HepG2 (cell line): ENCODE data around the gene TMEM39A. TPM values are rescaled to one million over a fixed set of nuclear protein-coding genes. Genes with fewer than 3 reads are reported as not detected.

Source experiments
- ATRX ChIP-seq: sonication (generic); formaldehyde crosslinking; IDR thresholded peaks from 2 replicates; pipeline ENCODE4 v1.4.0; 2020; ENCODE audit warnings: missing genetic modification reagents, borderline replicate concordance
- BCL3 ChIP-seq: sonication (generic); formaldehyde crosslinking; IDR thresholded peaks from 2 replicates; pipeline ENCODE4 v1.5.1; 2020; ENCODE audit warnings: mild to moderate bottlenecking, missing genetic modification reagents, moderate library complexity
- GFI1 ChIP-seq: sonication (generic); formaldehyde crosslinking; IDR thresholded peaks from 2 replicates; pipeline ENCODE4 v1.5.0; 2020; ENCODE audit warnings: missing genetic modification reagents, mild to moderate bottlenecking, borderline replicate concordance
- GPBP1L1 ChIP-seq: sonication (generic); formaldehyde crosslinking; IDR thresholded peaks from 2 replicates; pipeline ENCODE4 v1.5.0; 2020; ENCODE audit warnings: mild to moderate bottlenecking, missing genetic modification reagents
- MAFF ChIP-seq: IDR thresholded peaks from 2 replicates; pipeline ENCODE4 v1.6.1; 2011; ENCODE audit warnings: low read depth, low read length, improper control_type of control experiment
- MIER3 ChIP-seq: IDR thresholded peaks from 2 replicates; pipeline ENCODE4 v1.6.1; 2016; ENCODE audit warnings: missing compliant biosample characterization, borderline replicate concordance
- NPAS2 ChIP-seq: sonication (generic); formaldehyde crosslinking; IDR thresholded peaks from 2 replicates; pipeline ENCODE4 v1.8.0; 2022; ENCODE audit warnings: mild to moderate bottlenecking, missing genetic modification reagents, borderline replicate concordance
- POLR2AphosphoS5 ChIP-seq: IDR thresholded peaks from 2 replicates; pipeline ENCODE4 v1.6.1; 2012; ENCODE audit warnings: low read depth, low read length
- STAG1 ChIP-seq: sonication (generic); formaldehyde crosslinking; IDR thresholded peaks from 2 replicates; pipeline ENCODE4 v1.4.0; 2020; ENCODE audit warnings: missing genetic modification reagents
- TAF1 ChIP-seq: sonication (generic); formaldehyde crosslinking; IDR thresholded peaks from 2 replicates; pipeline ENCODE4 v1.4.0; 2020; ENCODE audit warnings: missing genetic modification reagents
- TSC22D2 ChIP-seq: sonication (generic); formaldehyde crosslinking; IDR thresholded peaks from 2 replicates; pipeline ENCODE4 v1.5.1; 2020; ENCODE audit warnings: missing genetic modification reagents, mild to moderate bottlenecking, borderline replicate concordance
- ZFP37 ChIP-seq: sonication (generic); formaldehyde crosslinking; IDR thresholded peaks from 2 replicates; pipeline ENCODE4 v1.4.0; 2020; ENCODE audit warnings: missing genetic modification reagents, borderline replicate concordance
- ZNF138 ChIP-seq: sonication (generic); formaldehyde crosslinking; IDR thresholded peaks from 2 replicates; pipeline ENCODE4 v1.5.0; 2020; ENCODE audit warnings: mild to moderate bottlenecking, low read depth, missing genetic modification reagents
- ZNF83 ChIP-seq: sonication (generic); formaldehyde crosslinking; IDR thresholded peaks from 2 replicates; pipeline ENCODE4 v1.4.0; 2020; ENCODE audit warnings: missing genetic modification reagents, mild to moderate bottlenecking, borderline replicate concordance
- ZSCAN9 ChIP-seq: IDR thresholded peaks from 2 replicates; pipeline ENCODE4 v1.6.1; 2016; ENCODE audit warnings: borderline replicate concordance
- polyA plus RNA-seq, 8 experiments: library from polyadenylated mRNA; depleted of rRNA in 3 of 8; stranded (reverse) in 7 of 8; unstranded in 1 of 8; fragments of >200 nt; fragmentation: Illumina TruSeq in 4 of 8; extraction: Trizol in 4 of 8; gene quantifications; 2 replicates each; pipeline versions ENCODE4 v1.2.1 to v1.2.3, GENCODE V29; 2011 to 2016; ENCODE audit warnings: low read depth in 4 of 8, missing spikeins in 1 of 8, mixed read lengths in 1 of 8; ENCODE audit not compliant: insufficient read depth in 1 of 8
- total RNA-seq, 5 experiments: library from RNA; depleted of rRNA; stranded (reverse); fragments of >200 nt; fragmentation: Illumina TruSeq; extraction: Trizol; gene quantifications; 2 replicates each; pipeline ENCODE4 v1.2.3, GENCODE V29; 2016; ENCODE audit warnings: low read depth in 1 of 5
- TF ChIP-seq, protein P1 (sequence below): sonication (generic); formaldehyde crosslinking; IDR thresholded peaks from 2 replicates; pipeline ENCODE4 v1.4.0; 2020; ENCODE audit warnings: missing genetic modification reagents
- TF ChIP-seq, protein P2 (sequence below): sonication (generic); formaldehyde crosslinking; IDR thresholded peaks from 2 replicates; pipeline ENCODE4 v1.8.1; 2023; ENCODE audit warnings: missing genetic modification reagents, mild to moderate bottlenecking, borderline replicate concordance
- TF ChIP-seq, protein P3 (sequence below): sonication (generic); formaldehyde crosslinking; IDR thresholded peaks from 2 replicates; pipeline ENCODE4 v1.9.0; 2022; ENCODE audit warnings: low read depth, missing genetic modification reagents

TMEM39A gene
- total and polyA plus RNA-seq, 2 of the 13 experiments (the other 11 are each of a cell fraction or from before 2014, with no cell fraction given), result 55.8 to 64.9 TPM

DNA sequence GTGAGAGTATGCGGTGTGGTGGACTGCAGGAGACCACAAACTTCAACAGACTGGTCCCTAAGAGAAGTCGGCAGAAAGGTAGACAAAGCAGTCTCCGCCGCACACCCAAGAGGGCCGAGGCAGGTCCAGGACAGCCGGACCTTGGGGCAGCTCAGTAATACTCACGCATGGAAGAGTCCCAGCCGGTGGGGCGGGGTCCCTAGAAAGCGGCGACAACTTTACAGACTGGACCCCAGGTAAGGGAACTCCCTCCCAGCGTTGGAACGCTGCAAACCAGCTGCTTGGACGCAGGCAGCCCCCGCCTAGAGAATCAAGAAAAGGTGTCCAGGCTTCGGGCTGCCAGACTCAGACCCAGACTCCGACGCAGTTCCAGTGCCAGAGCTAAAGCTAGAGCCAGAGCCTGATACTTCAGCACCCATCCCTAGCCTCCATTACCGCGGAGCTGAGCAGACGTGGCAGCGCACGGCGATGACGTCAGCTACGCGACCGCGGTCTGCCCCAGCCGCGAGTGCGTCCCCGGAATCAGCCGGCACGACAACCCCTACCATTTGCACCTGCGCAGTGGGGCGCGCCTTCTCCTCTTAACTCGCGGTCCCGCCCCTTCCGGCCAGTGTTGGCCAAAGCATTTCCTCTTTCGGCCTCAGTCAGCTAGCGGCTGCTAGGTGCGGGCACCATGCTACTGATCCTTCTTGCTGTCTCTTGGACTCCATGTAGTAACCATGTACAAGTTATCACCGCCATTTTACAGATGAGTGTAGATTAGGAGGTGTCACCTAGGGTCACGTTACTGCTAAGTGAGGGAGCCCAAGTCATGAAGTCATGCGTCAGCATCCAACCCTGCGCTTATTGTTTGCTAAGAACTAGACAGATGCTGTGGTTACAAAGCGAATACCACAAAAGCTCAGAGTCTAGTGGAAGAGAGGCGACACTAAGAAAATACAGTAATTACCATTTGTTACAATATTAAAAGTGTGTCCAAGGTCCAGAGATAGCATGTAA is at the start of gene TMEM39A (continued):
- TF ChIP-seq, protein P1, sequence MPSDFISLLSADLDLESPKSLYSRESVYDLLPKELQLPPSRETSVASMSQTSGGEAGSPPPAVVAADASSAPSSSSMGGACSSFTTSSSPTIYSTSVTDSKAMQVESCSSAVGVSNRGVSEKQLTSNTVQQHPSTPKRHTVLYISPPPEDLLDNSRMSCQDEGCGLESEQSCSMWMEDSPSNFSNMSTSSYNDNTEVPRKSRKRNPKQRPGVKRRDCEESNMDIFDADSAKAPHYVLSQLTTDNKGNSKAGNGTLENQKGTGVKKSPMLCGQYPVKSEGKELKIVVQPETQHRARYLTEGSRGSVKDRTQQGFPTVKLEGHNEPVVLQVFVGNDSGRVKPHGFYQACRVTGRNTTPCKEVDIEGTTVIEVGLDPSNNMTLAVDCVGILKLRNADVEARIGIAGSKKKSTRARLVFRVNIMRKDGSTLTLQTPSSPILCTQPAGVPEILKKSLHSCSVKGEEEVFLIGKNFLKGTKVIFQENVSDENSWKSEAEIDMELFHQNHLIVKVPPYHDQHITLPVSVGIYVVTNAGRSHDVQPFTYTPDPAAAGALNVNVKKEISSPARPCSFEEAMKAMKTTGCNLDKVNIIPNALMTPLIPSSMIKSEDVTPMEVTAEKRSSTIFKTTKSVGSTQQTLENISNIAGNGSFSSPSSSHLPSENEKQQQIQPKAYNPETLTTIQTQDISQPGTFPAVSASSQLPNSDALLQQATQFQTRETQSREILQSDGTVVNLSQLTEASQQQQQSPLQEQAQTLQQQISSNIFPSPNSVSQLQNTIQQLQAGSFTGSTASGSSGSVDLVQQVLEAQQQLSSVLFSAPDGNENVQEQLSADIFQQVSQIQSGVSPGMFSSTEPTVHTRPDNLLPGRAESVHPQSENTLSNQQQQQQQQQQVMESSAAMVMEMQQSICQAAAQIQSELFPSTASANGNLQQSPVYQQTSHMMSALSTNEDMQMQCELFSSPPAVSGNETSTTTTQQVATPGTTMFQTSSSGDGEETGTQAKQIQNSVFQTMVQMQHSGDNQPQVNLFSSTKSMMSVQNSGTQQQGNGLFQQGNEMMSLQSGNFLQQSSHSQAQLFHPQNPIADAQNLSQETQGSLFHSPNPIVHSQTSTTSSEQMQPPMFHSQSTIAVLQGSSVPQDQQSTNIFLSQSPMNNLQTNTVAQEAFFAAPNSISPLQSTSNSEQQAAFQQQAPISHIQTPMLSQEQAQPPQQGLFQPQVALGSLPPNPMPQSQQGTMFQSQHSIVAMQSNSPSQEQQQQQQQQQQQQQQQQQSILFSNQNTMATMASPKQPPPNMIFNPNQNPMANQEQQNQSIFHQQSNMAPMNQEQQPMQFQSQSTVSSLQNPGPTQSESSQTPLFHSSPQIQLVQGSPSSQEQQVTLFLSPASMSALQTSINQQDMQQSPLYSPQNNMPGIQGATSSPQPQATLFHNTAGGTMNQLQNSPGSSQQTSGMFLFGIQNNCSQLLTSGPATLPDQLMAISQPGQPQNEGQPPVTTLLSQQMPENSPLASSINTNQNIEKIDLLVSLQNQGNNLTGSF (CRISPR knock-in tag), result 0 out of 2 replicates have a peak, but pooled peaks have one; percentile 18
- TF ChIP-seq MAFF, result peak; percentile 39; the same call in 1 of the 2 replicates
- TF ChIP-seq, protein P2, sequence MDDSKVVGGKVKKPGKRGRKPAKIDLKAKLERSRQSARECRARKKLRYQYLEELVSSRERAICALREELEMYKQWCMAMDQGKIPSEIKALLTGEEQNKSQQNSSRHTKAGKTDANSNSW (CRISPR knock-in tag), result peak; percentile 13; the same call in 1 of the 2 replicates
- 0 out of 2 replicates have a peak, but pooled peaks have one; percentile 40 for TF ChIP-seq GFI1
- TF ChIP-seq POLR2AphosphoS5, result peak; percentile 99
- TF ChIP-seq NPAS2 (CRISPR knock-in tag), result no peak
- TF ChIP-seq ZSCAN9 (CRISPR knock-in tag), result peak; percentile 79; the same call in 1 of the 2 replicates
- TF ChIP-seq ZNF83, result no peak; the same call in 1 of the 2 replicates
- no peak for TF ChIP-seq STAG1
- TF ChIP-seq GPBP1L1 (CRISPR knock-in tag), result no peak
- TF ChIP-seq TSC22D2 (CRISPR knock-in tag), result peak; percentile 26; the same call in 1 of the 2 replicates
- peak; percentile 98 for TF ChIP-seq TAF1 (CRISPR knock-in tag)
- TF ChIP-seq MIER3, result no peak
- TF ChIP-seq, protein P3, sequence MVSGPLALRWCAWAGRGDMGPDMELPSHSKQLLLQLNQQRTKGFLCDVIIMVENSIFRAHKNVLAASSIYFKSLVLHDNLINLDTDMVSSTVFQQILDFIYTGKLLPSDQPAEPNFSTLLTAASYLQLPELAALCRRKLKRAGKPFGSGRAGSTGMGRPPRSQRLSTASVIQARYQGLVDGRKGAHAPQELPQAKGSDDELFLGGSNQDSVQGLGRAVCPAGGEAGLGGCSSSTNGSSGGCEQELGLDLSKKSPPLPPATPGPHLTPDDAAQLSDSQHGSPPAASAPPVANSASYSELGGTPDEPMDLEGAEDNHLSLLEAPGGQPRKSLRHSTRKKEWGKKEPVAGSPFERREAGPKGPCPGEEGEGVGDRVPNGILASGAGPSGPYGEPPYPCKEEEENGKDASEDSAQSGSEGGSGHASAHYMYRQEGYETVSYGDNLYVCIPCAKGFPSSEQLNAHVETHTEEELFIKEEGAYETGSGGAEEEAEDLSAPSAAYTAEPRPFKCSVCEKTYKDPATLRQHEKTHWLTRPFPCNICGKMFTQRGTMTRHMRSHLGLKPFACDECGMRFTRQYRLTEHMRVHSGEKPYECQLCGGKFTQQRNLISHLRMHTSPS (CRISPR knock-in tag), result no peak
- peak; percentile 91; the same call in 1 of the 2 replicates for TF ChIP-seq ZNF138
- peak; percentile 61; the same call in 1 of the 2 replicates for TF ChIP-seq ZFP37 (CRISPR knock-in tag)
- no peak for TF ChIP-seq ATRX (CRISPR knock-in tag)
- TF ChIP-seq BCL3 (CRISPR knock-in tag), result no peak
